B cell (primary cell): Measurements from ENCODE around the gene KATNIP. TPM values are rescaled to one million over a fixed set of nuclear protein-coding genes. Genes with fewer than 3 reads are reported as not detected.

Experiments used
- ATAC-seq: fragments of 200-7000 bp; cut with Tn5 transposase; one replicate; pipeline ENCODE4 v1.10.0; 2021; ENCODE audit warnings: low read depth, mild to moderate bottlenecking, moderate number of reproducible peaks, moderate library complexity
- CTCF ChIA-PET: fragments of 350-600 bp; sonication (Branson Sonifier 250); formaldehyde crosslinking; loops from one replicate; lab custom pipeline; 2021; ENCODE audit warnings: antibody characterized with exemption, inconsistent platforms; lab: Charles Lee
- POLR2A ChIA-PET: fragments of 350-600 bp; sonication (Branson Sonifier 250); formaldehyde crosslinking; loops from one replicate; lab custom pipeline; 2021; ENCODE audit warnings: antibody characterized with exemption; lab: Charles Lee
- DNase-seq: peaks from one replicate; pipeline ENCODE4 v3.0.0; 2013
- H2AFZ ChIP-seq: 2 replicates; pipeline ENCODE4 v1.6.1; 2012; ENCODE audit warnings: mild to moderate bottlenecking, low read depth, low read length; ENCODE audit not compliant: insufficient read depth, poor library complexity, severe bottlenecking
- H3K27ac ChIP-seq, 2 donors: 1 replicate in 1 of 2; 2 replicates in 1 of 2; pipeline ENCODE4 v1.5.1; 2012 to 2013; ENCODE audit warnings: low read length in 2 of 2, mild to moderate bottlenecking in 2 of 2, moderate library complexity in 1 of 2
- H3K27me3 ChIP-seq, 4 experiments: fragments of 200-600 bp in 1 of 4; sonication (generic) in 1 of 4; replicated peaks in 1 of 4; 1 replicate in 2 of 4; 2 replicates in 2 of 4; pipeline versions ENCODE4 v1.6.1 to v1.7.0; 2013 to 2016; ENCODE audit warnings: low read length in 3 of 4, mild to moderate bottlenecking in 2 of 4, mixed read lengths in 1 of 4, moderate library complexity in 1 of 4; ENCODE audit not compliant: insufficient read depth in 4 of 4, control insufficient read depth in 3 of 4; ENCODE audit errors: control extremely low read depth in 1 of 4
- H3K36me3 ChIP-seq, 2 experiments: replicated peaks in 1 of 2; 1 replicate in 1 of 2; 2 replicates in 1 of 2; pipeline versions ENCODE4 v1.6.1 to v1.7.1; 2013; ENCODE audit warnings: low read length in 1 of 2; ENCODE audit not compliant: insufficient read depth in 2 of 2, control insufficient read depth in 1 of 2; ENCODE audit errors: control extremely low read depth in 1 of 2, extremely low read depth in 1 of 2
- H3K4me1 ChIP-seq, 2 donors: fragments of 200-600 bp in 1 of 2; sonication (generic) in 1 of 2; 1 replicate in 1 of 2; 2 replicates in 1 of 2; pipeline versions ENCODE4 v1.5.1 to v1.6.1; 2013 to 2017; ENCODE audit warnings: low read length in 2 of 2; ENCODE audit not compliant: control insufficient read depth in 2 of 2, insufficient read depth in 2 of 2
- H3K4me2 ChIP-seq: replicated peaks from 2 replicates; pipeline ENCODE3; 2012; ENCODE audit warnings: mild to moderate bottlenecking, low read depth, low read length; ENCODE audit not compliant: poor library complexity, severe bottlenecking
- H3K4me3 ChIP-seq, 5 experiments: fragments of 200-600 bp in 1 of 5; sonication (generic) in 1 of 5; 1 replicate in 3 of 5; 2 replicates in 2 of 5; pipeline versions ENCODE4 v1.5.1 to v1.7.0; 2011 to 2016; ENCODE audit warnings: low read length in 4 of 5, mild to moderate bottlenecking in 4 of 5, low read depth in 2 of 5, control low read depth in 1 of 5, moderate library complexity in 1 of 5; ENCODE audit not compliant: insufficient read depth in 1 of 5; ENCODE audit errors: control extremely low read depth in 1 of 5, extremely low read depth in 1 of 5
- H3K79me2 ChIP-seq: fragments of 200-600 bp; sonication (generic); one replicate; pipeline ENCODE4 v1.6.0; 2016; ENCODE audit warnings: low read length; ENCODE audit not compliant: control insufficient read depth, insufficient read depth
- H3K9ac ChIP-seq: fragments of 200-600 bp; sonication (generic); 2 replicates; pipeline ENCODE4 v1.6.1; 2017; ENCODE audit warnings: mild to moderate bottlenecking, low read length, moderate library complexity
- H3K9me3 ChIP-seq, 3 donors: one replicate each; pipeline versions ENCODE4 v1.6.1 to v1.7.1; 2013; ENCODE audit warnings: low read length in 2 of 3; ENCODE audit not compliant: control insufficient read depth in 2 of 3, insufficient read depth in 1 of 3; ENCODE audit errors: control extremely low read depth in 1 of 3
- H4K20me1 ChIP-seq: 2 replicates; pipeline ENCODE4 v1.6.0; 2012; ENCODE audit warnings: mild to moderate bottlenecking, low read length; ENCODE audit not compliant: insufficient read depth, control insufficient read depth, poor library complexity, severe bottlenecking
- H3K27ac Mint-ChIP-seq: one replicate; pipeline ENCODE4 v1.8.0; 2021; ENCODE audit warnings: mixed read lengths
- H3K27me3 Mint-ChIP-seq: one replicate; pipeline ENCODE4 v1.8.0; 2021; ENCODE audit warnings: mixed read lengths
- H3K4me1 Mint-ChIP-seq: one replicate; pipeline ENCODE4 v1.8.0; 2021; ENCODE audit warnings: mixed read lengths
- H3K4me3 Mint-ChIP-seq: one replicate; pipeline ENCODE4 v1.8.0; 2021; ENCODE audit warnings: mixed read lengths
- H3K9me3 Mint-ChIP-seq: one replicate; pipeline ENCODE4 v1.8.0; 2022; ENCODE audit warnings: mixed read lengths; ENCODE audit not compliant: insufficient read depth
- EZH2 ChIP-seq: IDR thresholded peaks from 2 replicates; pipeline ENCODE4 v1.6.1; 2012; ENCODE audit warnings: borderline replicate concordance, low read depth, mild to moderate bottlenecking, moderate library complexity, low read length; ENCODE audit not compliant: insufficient read depth, poor library complexity, severe bottlenecking
- WGBS: methylation state at CpG from one replicate; pipeline ENCODE4 v1.1.5; 2013; ENCODE audit warnings: missing lambda C conversion rate; ENCODE audit not compliant: insufficient coverage; 5-methylcytosine and 5-hydroxymethylcytosine counted together
- intact Hi-C: fragments of 100-400 bp; cut with micrococcal nuclease; formaldehyde crosslinking; loops from one replicate; pipeline ENCODE4 v1.10.0; 2022
- polyA plus RNA-seq: library from polyadenylated mRNA; depleted of rRNA; stranded (reverse); fragments of >200 nt; gene quantifications from 2 replicates; pipeline ENCODE4 v1.2.3, GENCODE V29; 2012
- total RNA-seq, 2 donors: library from RNA; stranded (reverse); fragments of 120-200 nt in 1 of 2; gene quantifications; 1 replicate in 1 of 2; 2 replicates in 1 of 2; pipeline versions ENCODE4 v1.2.3 to v1.2.4, GENCODE V29; 2013 to 2022
- TF ChIP-seq, protein P1 (sequence below): fragments of 200-600 bp; IDR thresholded peaks from one replicate; pipeline ENCODE4 v1.8.0; 2022; ENCODE audit warnings: antibody characterized with exemption, mild to moderate bottlenecking

Gene KATNIP
- total and polyA plus RNA-seq, 2 donors (not counting 1 experiment from before 2014, with no cell fraction given), result 21.2 to 49.9 TPM

DNA sequence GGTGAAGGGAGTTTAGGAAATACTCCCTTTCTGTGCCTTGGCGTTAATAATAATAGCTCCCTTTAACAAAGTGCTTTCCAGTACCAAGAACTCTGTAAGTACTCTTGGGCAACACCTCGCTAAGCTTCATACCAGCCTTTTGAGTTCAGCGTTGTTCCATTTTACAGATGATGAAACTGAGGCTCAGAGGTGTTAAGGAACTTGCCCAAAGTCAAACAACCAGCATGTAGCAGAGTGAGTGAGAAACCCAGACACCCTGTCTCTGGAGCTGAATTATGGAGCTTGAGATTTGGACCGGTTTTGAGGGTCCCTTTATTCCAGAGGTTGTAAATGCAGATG lies 607 bp downstream of the KATNIP start:
- 67% methylated on average over 2 of the region's 4 CpGs for WGBS
- DNase-seq, result no peak
- Mint-ChIP-seq H3K27me3 (no peaks in the 10 kb centered on the region), H3K27ac (peak overlapping the region; percentile 97), H3K4me3 (peak overlapping the region; percentile 99), H3K4me1 (peaks cover 33% of the 10 kb centered on the region), H3K9me3 (no peaks in the 10 kb centered on the region)
- TF ChIP-seq EZH2, result no peak
- TF ChIP-seq, protein P1, sequence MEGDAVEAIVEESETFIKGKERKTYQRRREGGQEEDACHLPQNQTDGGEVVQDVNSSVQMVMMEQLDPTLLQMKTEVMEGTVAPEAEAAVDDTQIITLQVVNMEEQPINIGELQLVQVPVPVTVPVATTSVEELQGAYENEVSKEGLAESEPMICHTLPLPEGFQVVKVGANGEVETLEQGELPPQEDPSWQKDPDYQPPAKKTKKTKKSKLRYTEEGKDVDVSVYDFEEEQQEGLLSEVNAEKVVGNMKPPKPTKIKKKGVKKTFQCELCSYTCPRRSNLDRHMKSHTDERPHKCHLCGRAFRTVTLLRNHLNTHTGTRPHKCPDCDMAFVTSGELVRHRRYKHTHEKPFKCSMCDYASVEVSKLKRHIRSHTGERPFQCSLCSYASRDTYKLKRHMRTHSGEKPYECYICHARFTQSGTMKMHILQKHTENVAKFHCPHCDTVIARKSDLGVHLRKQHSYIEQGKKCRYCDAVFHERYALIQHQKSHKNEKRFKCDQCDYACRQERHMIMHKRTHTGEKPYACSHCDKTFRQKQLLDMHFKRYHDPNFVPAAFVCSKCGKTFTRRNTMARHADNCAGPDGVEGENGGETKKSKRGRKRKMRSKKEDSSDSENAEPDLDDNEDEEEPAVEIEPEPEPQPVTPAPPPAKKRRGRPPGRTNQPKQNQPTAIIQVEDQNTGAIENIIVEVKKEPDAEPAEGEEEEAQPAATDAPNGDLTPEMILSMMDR, result no peak
- H3K4me2 ChIP-seq, result peak overlapping the region; percentile 97
- peak overlapping the region; percentile 80 to 99 for H3K27ac ChIP-seq
- H4K20me1 ChIP-seq, result no peaks in the 10 kb centered on the region
- H3K4me3 ChIP-seq, result peak overlapping the region; percentile 82 to 98 (median 95)
- H3K36me3 ChIP-seq, result peaks cover 0 to 4% of the 10 kb centered on the region in 2 experiments
- ATAC-seq, result no peak
- peaks cover 13 to 22% of the 10 kb centered on the region in 2 donors for H3K4me1 ChIP-seq
- ChIA-PET CTCF (interaction anchor here (1.8 kb wide), 1 partner anchor 668 kb away, joined by 4 read pairs; no protein-coding TSS in a partner anchor), POLR2A (no interaction called here)
- H3K79me2 ChIP-seq, result peaks cover 40% of the 10 kb centered on the region
- H3K27me3 ChIP-seq, result no peaks in the 10 kb centered on the region
- H3K9me3 ChIP-seq, result no peaks in the 10 kb centered on the region
- intact Hi-C loops, result loop anchor here (10.0 kb wide), 1 partner anchor 664 kb away; the partner anchor contains the start of gene XPO6
- H2AFZ ChIP-seq, result peak overlapping the region; percentile 98
- peak overlapping the region; percentile 99 for H3K9ac ChIP-seq

DNA sequence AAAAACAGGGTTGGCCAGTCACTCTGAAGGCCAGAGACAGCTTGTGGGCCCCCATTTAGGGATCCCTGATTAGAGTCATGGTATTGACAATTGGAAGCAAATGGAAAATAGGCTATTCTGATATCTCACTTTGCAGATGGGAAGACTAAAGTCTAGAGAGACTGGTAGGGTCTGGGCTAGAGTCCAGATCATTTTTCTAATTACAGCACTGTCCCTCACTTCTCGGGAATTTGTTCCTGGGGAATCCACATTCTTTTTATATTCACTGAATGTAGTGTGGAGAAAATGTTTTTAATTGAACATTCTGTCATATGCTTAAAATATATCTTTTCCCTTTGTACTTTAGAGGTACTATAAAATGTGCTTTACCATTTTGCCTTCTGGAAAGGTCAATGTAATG lies 1.1 kb downstream of the KATNIP start:
- Histone ChIP-seq H3K27me3 (no peaks in the 10 kb centered on the region), H3K4me1 (peaks cover 13 to 22% of the 10 kb centered on the region in 2 donors), H3K9me3 (no peaks in the 10 kb centered on the region), H3K27ac (no peak overlapping the region), H3K9ac (no peak overlapping the region), H3K4me3 (no peak overlapping the region), H2AFZ (no peak overlapping the region), H3K36me3 (peaks cover 0 to 1% of the 10 kb centered on the region in 2 experiments), H3K4me2 (no peak overlapping the region), H4K20me1 (no peaks in the 10 kb centered on the region), H3K79me2 (peaks cover 37% of the 10 kb centered on the region)
- Mint-ChIP-seq H3K4me1 (peaks cover 33% of the 10 kb centered on the region), H3K9me3 (no peaks in the 10 kb centered on the region), H3K4me3 (peak overlapping the region; percentile 99), H3K27me3 (no peaks in the 10 kb centered on the region), H3K27ac (no peak overlapping the region)
- TF ChIP-seq, protein P1, result no peak
- no peak for TF ChIP-seq EZH2
- ChIA-PET CTCF (interaction anchor here (1.8 kb wide), 1 partner anchor 667 kb away, joined by 4 read pairs; no protein-coding TSS in a partner anchor), POLR2A (no interaction called here)
- DNase-seq (no peak), ATAC-seq (no peak)
- intact Hi-C loops, result loop anchor here (10.0 kb wide), 1 partner anchor 664 kb away; the partner anchor contains the start of gene XPO6
- no CpG with 5 or more reads among the region's 1 CpG for WGBS
